Stimulated activated CD4-positive, alpha-beta T cell treated with anti-CD3 and anti-CD28 coated beads, Interleukin-12 subunit alpha, Interleukin-12 subunit beta, amount 100 ng/mL, for 4 hours (primary cell): ENCODE results near the gene MTG1.

Experiments used
- DNase-seq: peaks from one replicate; pipeline ENCODE4 v3.0.0-alpha.2; 2020

Gene MTG1

DNA sequence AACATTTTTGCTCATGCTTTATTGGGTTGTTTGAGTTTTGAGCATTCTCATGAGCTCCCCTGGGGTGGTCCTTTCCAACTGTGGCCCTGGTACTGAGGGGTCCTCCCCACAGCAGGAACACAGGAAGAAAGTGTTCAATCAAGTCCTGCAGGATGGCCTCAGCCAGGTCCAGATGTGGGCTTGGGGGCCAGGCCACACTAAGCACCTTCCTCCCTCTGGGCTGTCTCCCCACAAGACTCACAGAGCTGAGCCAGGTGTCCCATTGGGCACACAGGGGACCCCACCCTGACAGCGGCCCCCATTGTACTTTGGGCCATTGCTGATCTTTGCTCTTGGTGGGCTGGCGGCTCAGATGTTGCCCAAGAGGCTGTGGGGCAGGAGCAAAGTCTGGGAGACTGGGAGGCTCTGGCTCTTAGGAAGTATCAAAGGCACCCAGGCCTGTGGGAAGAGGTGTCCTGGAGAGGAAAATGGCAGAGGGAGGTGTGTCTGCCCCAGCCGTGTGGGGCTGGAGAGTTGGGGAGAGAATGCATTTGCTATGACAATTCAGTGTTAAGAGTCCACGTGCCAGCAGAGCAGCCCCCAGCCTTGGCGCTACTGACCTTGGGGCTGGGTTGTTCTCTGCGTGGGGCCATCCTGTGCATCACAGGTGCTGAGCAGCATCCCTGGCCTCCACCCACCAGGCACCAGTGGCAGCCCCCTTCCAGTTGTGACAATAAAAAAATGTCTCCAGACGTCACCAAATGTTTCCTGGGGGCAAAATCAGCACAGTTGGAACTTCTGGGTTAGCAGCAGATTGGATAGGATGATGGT lies 77.5 kb downstream of the MTG1 start:
- no peak for DNase-seq
